NCI-H226 (cell line): ENCODE measurements around the gene ZMYM5.
A peak's percentile ranks its signal among the peaks of the same experiment; 100 is the strongest.
"Not testable (repeated sequence)": the region's sequence is repeated elsewhere in the genome, so short reads cannot be mapped to it uniquely, and the experiment has no call there.

Source experiments
- DNase-seq: peaks from one replicate; pipeline ENCODE4 v3.0.0-alpha.2; 2015

Gene ZMYM5

GRCh38 chr13:19863323-19864023 lies at the start of gene ZMYM5:
TSS of gene ZMYM5 (minus strand) at chr13:19863649. CDS start at chr13:19852180, 11,469 bp downstream.
- DNase-seq: peak; percentile 93

- peak; percentile 49 for DNase-seq
Measured at GRCh38 chr13:19910336-19911072, 47.1 kb upstream of the ZMYM5 start.

GRCh38 chr13:19908350-19908986 lies 45.0 kb upstream of the ZMYM5 start:
- DNase-seq: no peak

- DNase-seq: not testable (repeated sequence)
Measured at GRCh38 chr13:19905487-19906195, 42.2 kb upstream of the ZMYM5 start.

- DNase-seq: no peak
Measured at GRCh38 chr13:19890030-19890429, 26.6 kb upstream of the ZMYM5 start.

GRCh38 chr13:19888799-19889198 lies 25.4 kb upstream of the ZMYM5 start:
- no peak for DNase-seq

- DNase-seq: no peak
Measured at GRCh38 chr13:19882231-19882630, 18.8 kb upstream of the ZMYM5 start.

- no peak for DNase-seq
Measured at GRCh38 chr13:19881641-19882040, 18.2 kb upstream of the ZMYM5 start.

- peak; percentile 40 for DNase-seq
Measured at GRCh38 chr13:19864746-19865309, 1.4 kb upstream of the ZMYM5 start.

- peak; percentile 54 for DNase-seq
Measured at GRCh38 chr13:19864024-19864745, 736 bp upstream of the ZMYM5 start.

- peak; percentile 2 for DNase-seq
Measured at GRCh38 chr13:19862481-19863313, 752 bp downstream of the ZMYM5 start.

- no peak for DNase-seq
Measured at GRCh38 chr13:19861762-19862161, 1.7 kb downstream of the ZMYM5 start.

- peak; percentile 57 for DNase-seq
Measured at GRCh38 chr13:19860884-19861655, 2.4 kb downstream of the ZMYM5 start.

- not testable (repeated sequence) for DNase-seq
Measured at GRCh38 chr13:19857637-19858036, 5.8 kb downstream of the ZMYM5 start.

GRCh38 chr13:19852766-19853165 lies 10.7 kb downstream of the ZMYM5 start:
- DNase-seq: no peak

- peak; percentile 81 for DNase-seq
Measured at GRCh38 chr13:19845758-19846157, 17.7 kb downstream of the ZMYM5 start.

GRCh38 chr13:19838865-19839275 lies 24.6 kb downstream of the ZMYM5 start:
- no peak for DNase-seq

GRCh38 chr13:19836472-19836871 lies 27.0 kb downstream of the ZMYM5 start:
- DNase-seq: no peak

GRCh38 chr13:19834704-19835103 lies 28.7 kb downstream of the ZMYM5 start:
- no peak for DNase-seq

GRCh38 chr13:19822673-19823072 lies 40.8 kb downstream of the ZMYM5 start:
- DNase-seq: no peak
